WTC11 (cell line): ENCODE results near the gene SLC38A7. TPM values are rescaled to one million over a fixed set of nuclear protein-coding genes. Genes with fewer than 3 reads are reported as not detected.

Experiments used
- CREM ChIP-seq: sonication (generic); formaldehyde crosslinking; IDR thresholded peaks from 2 replicates; pipeline ENCODE4 v1.8.1; 2022; ENCODE audit warnings: mild to moderate bottlenecking, missing genetic modification reagents, moderate library complexity
- ESRRA ChIP-seq: sonication (generic); formaldehyde crosslinking; IDR thresholded peaks from 2 replicates; pipeline ENCODE4 v1.8.1; 2022; ENCODE audit warnings: mild to moderate bottlenecking, missing genetic modification reagents, borderline replicate concordance
- FOXJ3 ChIP-seq: sonication (generic); formaldehyde crosslinking; IDR thresholded peaks from 2 replicates; pipeline ENCODE4 v1.9.0; 2021; ENCODE audit warnings: missing genetic modification reagents, mild to moderate bottlenecking, borderline replicate concordance
- HMGA2 ChIP-seq: fragments of 250-450 bp; sonication (Bioruptor Pico); IDR thresholded peaks from 2 replicates; pipeline ENCODE4 v1.4.0; 2021; ENCODE audit warnings: mild to moderate bottlenecking, moderate library complexity
- IRF2 ChIP-seq: sonication (generic); formaldehyde crosslinking; IDR thresholded peaks from 2 replicates; pipeline ENCODE4 v1.8.0; 2022; ENCODE audit warnings: low read depth, missing genetic modification reagents, borderline replicate concordance
- MXD4 ChIP-seq: fragments of 250-450 bp; sonication (Bioruptor Pico); IDR thresholded peaks from 2 replicates; pipeline ENCODE4 v1.8.0; 2021; ENCODE audit warnings: mild to moderate bottlenecking, moderate library complexity, borderline replicate concordance
- NFATC4 ChIP-seq: fragments of 250-450 bp; sonication (Bioruptor Pico); IDR thresholded peaks from 2 replicates; pipeline ENCODE4 v1.9.0; 2021; ENCODE audit warnings: mild to moderate bottlenecking
- RORB ChIP-seq: fragments of 250-450 bp; sonication (Bioruptor Pico); IDR thresholded peaks from 2 replicates; pipeline ENCODE4 v1.9.0; 2021; ENCODE audit warnings: mild to moderate bottlenecking
- SMAD3 ChIP-seq: sonication (generic); formaldehyde crosslinking; IDR thresholded peaks from 2 replicates; pipeline ENCODE4 v1.8.0; 2022; ENCODE audit warnings: missing genetic modification reagents, mild to moderate bottlenecking, borderline replicate concordance
- SP1 ChIP-seq: sonication (generic); formaldehyde crosslinking; conservative IDR thresholded peaks from 2 replicates; pipeline ENCODE4 v1.8.1; 2022; ENCODE audit warnings: missing genetic modification reagents
- ZBTB21 ChIP-seq: sonication (generic); formaldehyde crosslinking; IDR thresholded peaks from 2 replicates; pipeline ENCODE4 v1.8.1; 2023; ENCODE audit warnings: mild to moderate bottlenecking, missing genetic modification reagents, borderline replicate concordance
- ZNF121 ChIP-seq: sonication (generic); formaldehyde crosslinking; IDR thresholded peaks from 2 replicates; pipeline ENCODE4 v1.8.0; 2023; ENCODE audit warnings: missing genetic modification reagents
- ZNF219 ChIP-seq: sonication (generic); formaldehyde crosslinking; IDR thresholded peaks from 2 replicates; pipeline ENCODE4 v1.8.0; 2023; ENCODE audit warnings: missing genetic modification reagents, mild to moderate bottlenecking, borderline replicate concordance
- ZNF232 ChIP-seq: sonication (generic); formaldehyde crosslinking; IDR thresholded peaks from 2 replicates; pipeline ENCODE4 v1.8.0; 2022; ENCODE audit warnings: mild to moderate bottlenecking, missing genetic modification reagents
- ZNF423 ChIP-seq: fragments of 250-450 bp; sonication (Bioruptor Pico); IDR thresholded peaks from 2 replicates; pipeline ENCODE4 v2.1.2; 2022; ENCODE audit warnings: mild to moderate bottlenecking, moderate library complexity
- total RNA-seq: library from RNA; stranded (reverse); gene quantifications from 3 replicates; pipeline ENCODE4 v1.2.3, GENCODE V29; 2021
- TF ChIP-seq, protein P1 (sequence below): fragments of 250-450 bp; sonication (Bioruptor Pico); IDR thresholded peaks from 2 replicates; pipeline ENCODE4 v1.9.0; 2021; ENCODE audit warnings: mild to moderate bottlenecking
- TF ChIP-seq, protein P2 (sequence below): sonication (generic); formaldehyde crosslinking; IDR thresholded peaks from 2 replicates; pipeline ENCODE4 v1.8.0; 2022; ENCODE audit warnings: mild to moderate bottlenecking, missing genetic modification reagents
- TF ChIP-seq, protein P3 (sequence below): sonication (generic); formaldehyde crosslinking; IDR thresholded peaks from 2 replicates; pipeline ENCODE4 v1.8.1; 2022; ENCODE audit warnings: mild to moderate bottlenecking, moderate library complexity, missing genetic modification reagents
- TF ChIP-seq, protein P4 (sequence below): sonication (generic); formaldehyde crosslinking; IDR thresholded peaks from 2 replicates; pipeline ENCODE4 v1.8.1; 2023; ENCODE audit warnings: mild to moderate bottlenecking, missing genetic modification reagents
- TF ChIP-seq, protein P5 (sequence below): sonication (generic); formaldehyde crosslinking; IDR thresholded peaks from 2 replicates; pipeline ENCODE4 v1.8.0; 2022; ENCODE audit warnings: mild to moderate bottlenecking, missing genetic modification reagents
- TF ChIP-seq, protein P6 (sequence below): sonication (generic); formaldehyde crosslinking; IDR thresholded peaks from 2 replicates; pipeline ENCODE4 v1.8.0; 2022; ENCODE audit warnings: missing genetic modification reagents
- TF ChIP-seq, protein P7 (sequence below): sonication (generic); formaldehyde crosslinking; IDR thresholded peaks from 2 replicates; pipeline ENCODE4 v1.8.1; 2022; ENCODE audit warnings: missing genetic modification reagents, borderline replicate concordance
- TF ChIP-seq, protein P8 (sequence below): sonication (generic); formaldehyde crosslinking; conservative IDR thresholded peaks from 2 replicates; pipeline ENCODE4 v1.8.1; 2023; ENCODE audit warnings: mild to moderate bottlenecking, low read depth, missing genetic modification reagents, moderate library complexity

The SLC38A7 gene
- total RNA-seq, 1 experiment from 2014 or later, result 23.1 TPM

DNA sequence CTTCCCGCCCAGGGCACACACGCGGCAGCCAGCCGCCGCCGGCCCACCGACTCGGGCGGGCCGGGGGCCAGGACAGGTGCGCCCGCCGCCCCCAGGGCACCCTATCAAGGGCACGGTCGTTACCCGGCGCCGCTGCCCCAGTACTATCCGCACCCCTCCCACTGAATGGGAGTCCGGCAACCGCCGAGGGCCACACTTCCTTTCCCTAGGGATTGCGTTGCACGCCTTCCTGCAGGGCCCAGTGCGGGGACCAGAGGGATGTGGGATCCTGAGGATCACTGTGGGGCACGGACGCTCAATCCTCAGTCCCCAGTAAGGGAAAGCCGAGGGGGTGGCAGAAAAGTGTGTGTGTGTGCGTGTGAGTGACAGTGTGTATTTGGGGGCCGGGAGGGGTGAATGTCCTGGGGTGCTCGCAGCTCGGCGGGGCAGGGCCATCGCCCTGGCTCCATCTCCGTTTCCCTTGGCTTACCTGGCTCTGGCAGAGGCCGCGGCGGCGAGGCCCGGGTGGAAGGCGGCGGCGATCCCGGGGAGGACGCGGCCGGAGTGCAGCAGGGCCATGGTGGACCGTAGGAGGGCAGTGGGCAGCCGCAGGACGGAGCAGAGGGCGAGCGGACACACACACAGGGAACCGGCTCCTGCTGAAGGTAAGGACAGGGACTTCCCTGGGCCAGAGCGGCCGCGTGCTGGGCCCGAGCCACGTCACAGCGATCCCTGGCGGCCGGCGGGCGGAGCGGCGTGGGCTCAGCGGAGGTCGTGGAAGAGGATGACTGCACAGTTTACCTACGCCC, 49.3 kb upstream of the SLC38A7 start, which contains the start of gene GOT2 (continued):
- TF ChIP-seq, protein P1, sequence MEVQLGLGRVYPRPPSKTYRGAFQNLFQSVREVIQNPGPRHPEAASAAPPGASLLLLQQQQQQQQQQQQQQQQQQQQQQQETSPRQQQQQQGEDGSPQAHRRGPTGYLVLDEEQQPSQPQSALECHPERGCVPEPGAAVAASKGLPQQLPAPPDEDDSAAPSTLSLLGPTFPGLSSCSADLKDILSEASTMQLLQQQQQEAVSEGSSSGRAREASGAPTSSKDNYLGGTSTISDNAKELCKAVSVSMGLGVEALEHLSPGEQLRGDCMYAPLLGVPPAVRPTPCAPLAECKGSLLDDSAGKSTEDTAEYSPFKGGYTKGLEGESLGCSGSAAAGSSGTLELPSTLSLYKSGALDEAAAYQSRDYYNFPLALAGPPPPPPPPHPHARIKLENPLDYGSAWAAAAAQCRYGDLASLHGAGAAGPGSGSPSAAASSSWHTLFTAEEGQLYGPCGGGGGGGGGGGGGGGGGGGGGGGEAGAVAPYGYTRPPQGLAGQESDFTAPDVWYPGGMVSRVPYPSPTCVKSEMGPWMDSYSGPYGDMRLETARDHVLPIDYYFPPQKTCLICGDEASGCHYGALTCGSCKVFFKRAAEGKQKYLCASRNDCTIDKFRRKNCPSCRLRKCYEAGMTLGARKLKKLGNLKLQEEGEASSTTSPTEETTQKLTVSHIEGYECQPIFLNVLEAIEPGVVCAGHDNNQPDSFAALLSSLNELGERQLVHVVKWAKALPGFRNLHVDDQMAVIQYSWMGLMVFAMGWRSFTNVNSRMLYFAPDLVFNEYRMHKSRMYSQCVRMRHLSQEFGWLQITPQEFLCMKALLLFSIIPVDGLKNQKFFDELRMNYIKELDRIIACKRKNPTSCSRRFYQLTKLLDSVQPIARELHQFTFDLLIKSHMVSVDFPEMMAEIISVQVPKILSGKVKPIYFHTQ (CRISPR knock-in tag), result no peak
- TF ChIP-seq FOXJ3, result no peak
- TF ChIP-seq ZNF121 (CRISPR knock-in tag), result no peak
- TF ChIP-seq ZNF232 (CRISPR knock-in tag), result peak; percentile 65; the same call in 1 of the 2 replicates
- TF ChIP-seq ZNF219 (CRISPR knock-in tag), result no peak; the same call in 1 of the 2 replicates
- TF ChIP-seq, protein P2, sequence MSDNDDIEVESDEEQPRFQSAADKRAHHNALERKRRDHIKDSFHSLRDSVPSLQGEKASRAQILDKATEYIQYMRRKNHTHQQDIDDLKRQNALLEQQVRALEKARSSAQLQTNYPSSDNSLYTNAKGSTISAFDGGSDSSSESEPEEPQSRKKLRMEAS, result peak; percentile 84
- TF ChIP-seq, protein P3, sequence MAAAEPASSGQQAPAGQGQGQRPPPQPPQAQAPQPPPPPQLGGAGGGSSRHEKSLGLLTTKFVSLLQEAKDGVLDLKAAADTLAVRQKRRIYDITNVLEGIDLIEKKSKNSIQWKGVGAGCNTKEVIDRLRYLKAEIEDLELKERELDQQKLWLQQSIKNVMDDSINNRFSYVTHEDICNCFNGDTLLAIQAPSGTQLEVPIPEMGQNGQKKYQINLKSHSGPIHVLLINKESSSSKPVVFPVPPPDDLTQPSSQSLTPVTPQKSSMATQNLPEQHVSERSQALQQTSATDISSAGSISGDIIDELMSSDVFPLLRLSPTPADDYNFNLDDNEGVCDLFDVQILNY (CRISPR knock-in tag), result peak; percentile 21; the same call in 1 of the 2 replicates
- TF ChIP-seq RORB (CRISPR knock-in tag), result no peak
- TF ChIP-seq, protein P4, sequence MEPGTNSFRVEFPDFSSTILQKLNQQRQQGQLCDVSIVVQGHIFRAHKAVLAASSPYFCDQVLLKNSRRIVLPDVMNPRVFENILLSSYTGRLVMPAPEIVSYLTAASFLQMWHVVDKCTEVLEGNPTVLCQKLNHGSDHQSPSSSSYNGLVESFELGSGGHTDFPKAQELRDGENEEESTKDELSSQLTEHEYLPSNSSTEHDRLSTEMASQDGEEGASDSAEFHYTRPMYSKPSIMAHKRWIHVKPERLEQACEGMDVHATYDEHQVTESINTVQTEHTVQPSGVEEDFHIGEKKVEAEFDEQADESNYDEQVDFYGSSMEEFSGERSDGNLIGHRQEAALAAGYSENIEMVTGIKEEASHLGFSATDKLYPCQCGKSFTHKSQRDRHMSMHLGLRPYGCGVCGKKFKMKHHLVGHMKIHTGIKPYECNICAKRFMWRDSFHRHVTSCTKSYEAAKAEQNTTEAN, result peak; percentile 7; the same call in 1 of the 2 replicates
- no peak for TF ChIP-seq IRF2 (CRISPR knock-in tag)
- TF ChIP-seq, protein P5, sequence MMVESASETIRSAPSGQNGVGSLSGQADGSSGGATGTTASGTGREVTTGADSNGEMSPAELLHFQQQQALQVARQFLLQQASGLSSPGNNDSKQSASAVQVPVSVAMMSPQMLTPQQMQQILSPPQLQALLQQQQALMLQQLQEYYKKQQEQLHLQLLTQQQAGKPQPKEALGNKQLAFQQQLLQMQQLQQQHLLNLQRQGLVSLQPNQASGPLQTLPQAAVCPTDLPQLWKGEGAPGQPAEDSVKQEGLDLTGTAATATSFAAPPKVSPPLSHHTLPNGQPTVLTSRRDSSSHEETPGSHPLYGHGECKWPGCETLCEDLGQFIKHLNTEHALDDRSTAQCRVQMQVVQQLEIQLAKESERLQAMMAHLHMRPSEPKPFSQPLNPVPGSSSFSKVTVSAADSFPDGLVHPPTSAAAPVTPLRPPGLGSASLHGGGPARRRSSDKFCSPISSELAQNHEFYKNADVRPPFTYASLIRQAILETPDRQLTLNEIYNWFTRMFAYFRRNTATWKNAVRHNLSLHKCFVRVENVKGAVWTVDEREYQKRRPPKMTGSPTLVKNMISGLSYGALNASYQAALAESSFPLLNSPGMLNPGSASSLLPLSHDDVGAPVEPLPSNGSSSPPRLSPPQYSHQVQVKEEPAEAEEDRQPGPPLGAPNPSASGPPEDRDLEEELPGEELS (CRISPR knock-in tag), result peak; percentile 74; the same call in 1 of the 2 replicates
- TF ChIP-seq, protein P6, sequence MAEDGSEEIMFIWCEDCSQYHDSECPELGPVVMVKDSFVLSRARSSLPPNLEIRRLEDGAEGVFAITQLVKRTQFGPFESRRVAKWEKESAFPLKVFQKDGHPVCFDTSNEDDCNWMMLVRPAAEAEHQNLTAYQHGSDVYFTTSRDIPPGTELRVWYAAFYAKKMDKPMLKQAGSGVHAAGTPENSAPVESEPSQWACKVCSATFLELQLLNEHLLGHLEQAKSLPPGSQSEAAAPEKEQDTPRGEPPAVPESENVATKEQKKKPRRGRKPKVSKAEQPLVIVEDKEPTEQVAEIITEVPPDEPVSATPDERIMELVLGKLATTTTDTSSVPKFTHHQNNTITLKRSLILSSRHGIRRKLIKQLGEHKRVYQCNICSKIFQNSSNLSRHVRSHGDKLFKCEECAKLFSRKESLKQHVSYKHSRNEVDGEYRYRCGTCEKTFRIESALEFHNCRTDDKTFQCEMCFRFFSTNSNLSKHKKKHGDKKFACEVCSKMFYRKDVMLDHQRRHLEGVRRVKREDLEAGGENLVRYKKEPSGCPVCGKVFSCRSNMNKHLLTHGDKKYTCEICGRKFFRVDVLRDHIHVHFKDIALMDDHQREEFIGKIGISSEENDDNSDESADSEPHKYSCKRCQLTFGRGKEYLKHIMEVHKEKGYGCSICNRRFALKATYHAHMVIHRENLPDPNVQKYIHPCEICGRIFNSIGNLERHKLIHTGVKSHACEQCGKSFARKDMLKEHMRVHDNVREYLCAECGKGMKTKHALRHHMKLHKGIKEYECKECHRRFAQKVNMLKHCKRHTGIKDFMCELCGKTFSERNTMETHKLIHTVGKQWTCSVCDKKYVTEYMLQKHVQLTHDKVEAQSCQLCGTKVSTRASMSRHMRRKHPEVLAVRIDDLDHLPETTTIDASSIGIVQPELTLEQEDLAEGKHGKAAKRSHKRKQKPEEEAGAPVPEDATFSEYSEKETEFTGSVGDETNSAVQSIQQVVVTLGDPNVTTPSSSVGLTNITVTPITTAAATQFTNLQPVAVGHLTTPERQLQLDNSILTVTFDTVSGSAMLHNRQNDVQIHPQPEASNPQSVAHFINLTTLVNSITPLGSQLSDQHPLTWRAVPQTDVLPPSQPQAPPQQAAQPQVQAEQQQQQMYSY (CRISPR knock-in tag), result 0 out of 2 replicates have a peak, but pooled peaks have one; percentile 4
- TF ChIP-seq ZNF423 (CRISPR knock-in tag), result no peak
- TF ChIP-seq ESRRA (CRISPR knock-in tag), result peak; percentile 62; the same call in 1 of the 2 replicates
- peak; percentile 81; the same call in 1 of the 2 replicates for TF ChIP-seq CREM (CRISPR knock-in tag)
- TF ChIP-seq, protein P7, sequence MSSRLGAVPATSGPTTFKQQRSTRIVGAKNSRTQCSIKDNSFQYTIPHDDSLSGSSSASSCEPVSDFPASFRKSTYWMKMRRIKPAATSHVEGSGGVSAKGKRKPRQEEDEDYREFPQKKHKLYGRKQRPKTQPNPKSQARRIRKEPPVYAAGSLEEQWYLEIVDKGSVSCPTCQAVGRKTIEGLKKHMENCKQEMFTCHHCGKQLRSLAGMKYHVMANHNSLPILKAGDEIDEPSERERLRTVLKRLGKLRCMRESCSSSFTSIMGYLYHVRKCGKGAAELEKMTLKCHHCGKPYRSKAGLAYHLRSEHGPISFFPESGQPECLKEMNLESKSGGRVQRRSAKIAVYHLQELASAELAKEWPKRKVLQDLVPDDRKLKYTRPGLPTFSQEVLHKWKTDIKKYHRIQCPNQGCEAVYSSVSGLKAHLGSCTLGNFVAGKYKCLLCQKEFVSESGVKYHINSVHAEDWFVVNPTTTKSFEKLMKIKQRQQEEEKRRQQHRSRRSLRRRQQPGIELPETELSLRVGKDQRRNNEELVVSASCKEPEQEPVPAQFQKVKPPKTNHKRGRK, result no peak
- TF ChIP-seq NFATC4 (CRISPR knock-in tag), result no peak
- TF ChIP-seq MXD4 (CRISPR knock-in tag), result no peak
- TF ChIP-seq SP1 (CRISPR knock-in tag), result peak; percentile 77
- peak; percentile 21; the same call in 1 of the 2 replicates for TF ChIP-seq ZBTB21 (CRISPR knock-in tag)
- no peak for TF ChIP-seq HMGA2 (CRISPR knock-in tag)
- TF ChIP-seq, protein P8, sequence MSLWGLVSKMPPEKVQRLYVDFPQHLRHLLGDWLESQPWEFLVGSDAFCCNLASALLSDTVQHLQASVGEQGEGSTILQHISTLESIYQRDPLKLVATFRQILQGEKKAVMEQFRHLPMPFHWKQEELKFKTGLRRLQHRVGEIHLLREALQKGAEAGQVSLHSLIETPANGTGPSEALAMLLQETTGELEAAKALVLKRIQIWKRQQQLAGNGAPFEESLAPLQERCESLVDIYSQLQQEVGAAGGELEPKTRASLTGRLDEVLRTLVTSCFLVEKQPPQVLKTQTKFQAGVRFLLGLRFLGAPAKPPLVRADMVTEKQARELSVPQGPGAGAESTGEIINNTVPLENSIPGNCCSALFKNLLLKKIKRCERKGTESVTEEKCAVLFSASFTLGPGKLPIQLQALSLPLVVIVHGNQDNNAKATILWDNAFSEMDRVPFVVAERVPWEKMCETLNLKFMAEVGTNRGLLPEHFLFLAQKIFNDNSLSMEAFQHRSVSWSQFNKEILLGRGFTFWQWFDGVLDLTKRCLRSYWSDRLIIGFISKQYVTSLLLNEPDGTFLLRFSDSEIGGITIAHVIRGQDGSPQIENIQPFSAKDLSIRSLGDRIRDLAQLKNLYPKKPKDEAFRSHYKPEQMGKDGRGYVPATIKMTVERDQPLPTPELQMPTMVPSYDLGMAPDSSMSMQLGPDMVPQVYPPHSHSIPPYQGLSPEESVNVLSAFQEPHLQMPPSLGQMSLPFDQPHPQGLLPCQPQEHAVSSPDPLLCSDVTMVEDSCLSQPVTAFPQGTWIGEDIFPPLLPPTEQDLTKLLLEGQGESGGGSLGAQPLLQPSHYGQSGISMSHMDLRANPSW (CRISPR knock-in tag), result no peak
- peak; percentile 25; the same call in 1 of the 2 replicates for TF ChIP-seq SMAD3 (CRISPR knock-in tag)
